Left renal pelvis (tissue), 4 donors: ENCODE measurements around the gene SMTNL2. TPM values are rescaled to one million over a fixed set of nuclear protein-coding genes. Genes with fewer than 3 reads are reported as not detected.
"Not testable (repeated sequence)": the region's sequence is repeated elsewhere in the genome, so short reads cannot be mapped to it uniquely, and the experiment has no call there.

ENCODE experiments used
- DNase-seq, 4 donors: peaks; one replicate each; pipeline ENCODE4 v3.0.0-alpha.2; 2013; ENCODE audit warnings: low read depth in 4 of 4, low spot score in 3 of 4
- polyA plus RNA-seq, 4 donors: library from polyadenylated mRNA; unstranded; fragments of 120-200 nt; gene quantifications; one replicate each; pipeline ENCODE4 v1.2.1, GENCODE V29; 2013; ENCODE audit not compliant: insufficient read length in 4 of 4

Gene SMTNL2
- polyA plus RNA-seq, 4 donors, result 1.7 to 67.3 (median 52.0) TPM

DNA sequence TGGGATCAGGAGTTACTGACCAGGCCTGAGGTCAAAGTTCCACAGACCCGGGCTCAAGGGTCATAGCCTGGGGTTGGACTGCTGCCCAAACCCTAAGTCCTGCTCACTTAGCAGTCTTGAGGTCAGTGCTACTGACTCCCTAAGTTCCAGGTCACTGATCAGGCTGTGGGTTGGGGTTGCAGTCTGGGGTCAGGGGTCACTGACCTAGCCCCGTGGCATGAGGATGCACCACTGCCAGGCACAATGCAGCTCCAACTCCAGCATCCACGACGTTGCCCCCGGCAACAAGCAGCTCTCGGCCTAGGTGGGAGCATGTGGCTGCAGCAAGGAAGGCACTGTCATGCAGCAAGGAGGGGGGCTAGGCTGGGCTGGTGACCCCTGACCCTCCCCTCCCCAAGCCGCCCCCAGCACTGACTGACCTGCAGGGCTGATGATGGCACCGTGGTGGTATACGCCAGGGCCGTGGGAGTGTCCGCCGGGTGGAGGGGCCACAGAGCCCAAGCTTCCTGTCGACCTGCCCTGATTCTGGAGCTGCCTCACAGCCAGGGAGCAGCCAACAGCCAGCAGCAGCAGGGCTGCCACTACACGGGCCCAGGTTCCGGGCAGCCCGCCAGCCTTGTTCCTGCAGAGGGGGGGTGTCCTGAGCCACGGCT is 25.1 kb upstream of the SMTNL2 start:
- DNase-seq, result no peak

DNA sequence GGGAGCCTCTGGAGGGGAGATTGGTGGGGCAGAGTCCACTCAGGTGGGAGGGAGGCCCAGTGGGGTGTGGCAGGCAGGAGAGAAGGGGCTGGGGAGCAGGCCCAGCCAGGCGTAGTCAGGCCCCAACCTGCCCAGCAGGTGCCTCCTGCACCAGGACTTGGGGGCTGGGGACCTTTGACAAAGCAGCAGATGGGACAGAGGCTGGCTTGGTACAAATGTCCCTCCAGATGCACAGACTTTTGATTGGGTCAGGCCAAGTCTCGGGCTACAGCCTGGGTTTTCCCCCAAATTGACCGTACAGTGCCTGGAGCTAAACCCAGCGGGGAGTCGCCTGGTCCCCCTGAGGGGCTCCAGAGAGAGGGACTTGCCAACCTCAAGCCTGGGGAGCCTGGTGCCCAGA is 24.4 kb upstream of the SMTNL2 start:
- DNase-seq, result no peak

DNA sequence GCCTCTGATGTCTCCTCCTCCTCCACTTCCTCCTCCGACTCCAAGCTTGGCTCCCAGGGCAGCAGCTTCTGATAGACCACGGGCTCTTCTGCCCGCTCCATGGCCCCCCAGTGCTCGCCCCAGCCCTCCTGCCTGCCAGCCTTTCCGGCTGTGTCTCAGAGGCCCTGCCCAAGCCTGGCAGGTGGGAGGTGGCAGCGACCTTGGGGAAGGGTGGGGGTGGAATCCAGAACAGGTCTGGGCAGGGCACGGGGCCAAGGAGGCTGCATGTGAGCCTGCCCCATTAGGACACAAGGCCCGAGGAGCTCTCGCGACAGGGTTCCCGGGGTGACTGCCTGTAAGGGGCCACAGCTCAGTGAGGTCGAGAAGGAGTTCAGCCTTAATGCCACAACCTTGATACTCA is 23.9 kb upstream of the SMTNL2 start, which contains the start of gene GGT6:
TSS of gene GGT6 (minus strand) at position 157 of the 400 bp plus-strand sequence. CDS start at position 101, 56 bp downstream.
- no peak for DNase-seq

GRCh38 chr17:4560837-4561256 is 23.5 kb upstream of the SMTNL2 start:
- no peak for DNase-seq

DNA sequence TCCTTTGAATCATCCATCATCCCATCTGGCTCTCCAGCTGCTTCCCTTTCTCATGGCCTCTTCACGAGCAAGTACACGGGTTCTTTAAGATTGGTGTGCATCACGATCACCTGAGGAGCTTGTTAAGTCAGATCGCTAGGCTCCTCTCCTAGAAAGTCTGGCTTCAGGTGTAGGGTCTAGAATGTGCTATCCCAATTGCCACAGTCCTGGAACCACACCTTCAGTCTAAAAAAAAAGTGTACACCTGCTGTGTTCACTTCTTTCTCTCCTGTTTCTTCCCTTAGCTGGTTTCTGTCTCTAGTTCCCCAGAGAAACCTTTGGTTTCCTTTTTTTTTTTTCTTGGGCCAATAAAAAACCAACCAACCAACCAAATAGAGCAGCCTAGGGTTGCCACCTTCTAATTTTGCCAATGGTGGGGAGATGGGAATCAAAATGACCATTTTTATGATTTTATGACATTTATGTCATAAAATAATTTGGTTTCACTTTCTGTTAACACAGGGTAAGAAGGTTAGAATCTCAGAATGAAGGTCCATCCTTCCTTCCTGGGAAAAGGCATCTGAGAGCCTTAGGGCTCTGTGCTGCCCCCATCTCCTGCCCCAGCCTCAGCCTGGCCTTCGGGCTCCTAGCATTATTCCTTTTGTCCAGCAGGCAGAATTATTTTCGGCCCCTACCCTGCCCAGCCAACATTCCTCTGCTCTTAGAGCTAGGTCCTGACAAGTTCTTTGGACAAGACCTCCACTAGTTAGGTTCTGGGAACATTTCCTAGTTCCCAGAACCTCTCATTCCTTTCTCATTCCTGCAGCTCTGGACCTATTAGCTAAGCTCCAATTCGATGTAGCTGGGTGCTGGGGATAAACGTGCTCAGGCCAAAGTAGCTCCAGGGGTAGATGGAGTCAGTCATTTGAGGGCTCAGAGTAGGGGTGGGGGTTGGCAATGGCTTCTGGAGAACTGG is 22.0 kb upstream of the SMTNL2 start:
- DNase-seq, result no peak

DNA sequence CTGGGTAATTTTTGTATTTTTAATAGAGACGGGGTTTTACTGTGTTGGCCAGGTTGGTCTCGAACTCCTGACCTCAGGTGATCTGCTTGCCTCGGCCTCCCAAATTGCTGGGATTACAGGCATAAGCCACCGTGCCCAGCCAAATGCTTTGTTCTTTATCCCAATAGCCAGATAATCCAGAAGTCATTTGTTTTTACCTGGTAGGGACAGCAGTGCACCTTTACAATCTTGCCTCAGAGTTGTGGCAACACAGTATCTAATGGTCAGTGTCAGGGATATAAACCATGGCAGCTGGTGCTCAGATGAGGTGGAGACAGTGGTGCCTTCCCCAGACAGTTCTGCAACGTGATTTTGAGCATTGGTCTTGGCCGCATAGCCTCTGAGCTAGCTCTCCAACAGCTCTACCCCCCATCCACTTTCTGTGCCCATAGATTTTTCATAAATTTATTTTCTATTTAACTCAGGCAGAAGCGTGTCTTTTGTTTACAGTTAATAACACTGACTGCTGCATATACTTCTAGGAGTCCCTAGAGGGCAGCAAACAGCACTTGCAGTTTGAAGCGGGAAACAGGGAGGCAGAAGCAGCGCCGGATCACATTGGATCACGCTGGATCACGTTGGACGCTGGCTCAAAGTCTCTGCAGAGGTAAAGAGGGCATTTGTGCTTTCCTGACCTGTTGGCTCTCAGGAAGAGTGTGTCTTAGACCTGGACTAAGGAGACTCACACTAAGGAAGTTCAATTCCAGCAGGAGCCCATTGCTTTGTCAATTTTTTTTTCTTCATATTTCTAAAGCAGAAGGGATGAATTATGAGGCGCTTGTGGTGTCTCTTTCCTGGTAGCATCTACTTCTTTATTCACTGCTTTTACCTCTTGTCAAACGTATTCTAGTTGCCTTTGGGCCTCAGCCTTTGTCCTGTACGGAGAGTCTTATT is 18.9 kb upstream of the SMTNL2 start:
- no peak for DNase-seq

GRCh38 chr17:4566785-4567184 is 17.5 kb upstream of the SMTNL2 start:
- DNase-seq, result peak in 1 of 4 donors; percentile 64

DNA sequence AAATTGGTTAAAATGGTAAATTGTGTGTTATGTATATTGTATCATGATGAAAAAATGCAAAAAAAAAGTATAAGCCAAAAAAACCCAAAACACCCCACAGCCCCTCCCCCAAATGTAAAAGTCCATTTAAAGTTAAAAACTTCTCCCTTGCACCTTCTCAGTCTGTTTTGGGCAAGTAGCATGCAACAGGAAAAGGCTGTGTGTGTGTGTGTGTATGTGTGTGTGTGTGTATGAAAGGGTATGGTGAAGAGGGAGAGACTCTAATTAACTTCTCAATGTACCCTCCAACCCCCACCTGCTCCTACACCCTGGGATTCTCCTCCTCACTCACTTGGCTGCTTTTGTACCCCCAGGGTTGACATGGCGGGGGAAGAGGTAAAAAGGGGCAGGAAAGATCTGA is 14.7 kb upstream of the SMTNL2 start:
- DNase-seq, result no peak

- DNase-seq, result no peak
Measured at GRCh38 chr17:4572131-4572530, 12.2 kb upstream of the SMTNL2 start.

- DNase-seq, result no peak
Measured at GRCh38 chr17:4573115-4573514, 11.2 kb upstream of the SMTNL2 start.

DNA sequence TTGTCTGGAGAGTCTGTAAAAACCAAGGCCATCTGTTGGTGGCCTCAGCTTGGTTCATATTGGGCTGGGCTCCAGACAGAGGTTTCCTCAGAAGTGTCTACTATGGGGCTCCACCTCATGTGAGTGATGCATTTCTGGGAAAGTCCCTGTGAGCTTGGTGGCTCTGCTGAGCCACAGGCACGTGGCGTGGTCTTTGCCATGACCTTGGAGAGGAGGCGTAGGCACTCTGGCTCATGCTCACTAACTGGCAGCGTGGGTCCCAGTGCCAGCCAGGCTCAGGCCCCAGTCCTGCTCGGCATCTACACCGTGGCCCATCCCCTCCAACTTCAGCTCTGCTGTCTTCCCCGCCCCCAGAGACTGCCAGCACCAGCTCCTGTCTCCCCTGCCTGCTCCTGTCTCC is 10.7 kb upstream of the SMTNL2 start:
- DNase-seq, result no peak

DNA sequence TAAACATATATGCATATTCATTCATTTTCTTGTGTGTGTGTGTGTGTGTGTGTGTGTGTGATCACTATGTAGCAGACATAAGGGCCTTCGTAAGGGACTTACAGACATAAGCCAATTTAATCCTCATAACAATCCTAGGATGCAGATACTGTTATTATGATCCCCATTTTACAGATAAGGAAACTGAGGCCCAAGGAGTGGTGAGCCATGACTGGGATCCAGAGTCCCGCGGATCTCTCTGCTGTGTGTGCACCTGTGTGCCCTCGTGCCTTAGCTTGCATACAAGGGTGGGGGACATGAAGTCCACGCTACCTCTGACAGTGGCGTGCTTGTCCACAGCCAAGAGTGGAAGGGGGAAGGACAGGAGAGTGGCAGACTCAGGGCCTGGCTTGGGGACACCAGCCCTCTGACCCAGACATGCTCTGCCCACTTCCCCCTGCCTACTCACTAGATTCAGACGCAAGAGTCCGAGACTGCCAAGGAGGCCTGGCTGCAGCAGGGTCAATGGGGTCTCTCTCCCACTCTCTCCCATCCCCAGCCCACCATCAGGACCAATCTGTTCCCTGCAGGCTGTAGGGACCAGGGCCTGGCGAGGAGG is 9.8 kb upstream of the SMTNL2 start:
- no peak for DNase-seq

DNA sequence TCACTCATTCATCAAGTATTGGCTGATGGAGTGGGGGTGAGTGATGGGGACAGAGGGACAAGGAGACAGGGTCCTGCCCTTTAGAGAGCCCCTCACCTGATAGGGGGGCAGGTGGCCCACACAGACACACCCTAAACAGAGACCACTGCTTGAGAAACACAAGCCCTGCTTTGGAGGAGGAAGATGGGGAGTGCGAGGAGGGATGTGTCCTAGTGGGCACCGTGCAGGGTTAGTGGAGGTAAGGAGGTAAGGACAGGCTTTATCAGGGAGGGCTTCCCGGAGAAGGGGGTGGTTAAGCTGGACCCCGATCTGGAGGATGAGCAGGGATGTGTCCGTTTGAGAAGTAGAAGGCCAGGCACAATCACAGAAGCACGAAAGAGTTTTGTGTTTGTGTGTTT is 8.2 kb upstream of the SMTNL2 start:
- no peak for DNase-seq

GRCh38 chr17:4576729-4577322 is 7.5 kb upstream of the SMTNL2 start:
- no peak for DNase-seq

DNA sequence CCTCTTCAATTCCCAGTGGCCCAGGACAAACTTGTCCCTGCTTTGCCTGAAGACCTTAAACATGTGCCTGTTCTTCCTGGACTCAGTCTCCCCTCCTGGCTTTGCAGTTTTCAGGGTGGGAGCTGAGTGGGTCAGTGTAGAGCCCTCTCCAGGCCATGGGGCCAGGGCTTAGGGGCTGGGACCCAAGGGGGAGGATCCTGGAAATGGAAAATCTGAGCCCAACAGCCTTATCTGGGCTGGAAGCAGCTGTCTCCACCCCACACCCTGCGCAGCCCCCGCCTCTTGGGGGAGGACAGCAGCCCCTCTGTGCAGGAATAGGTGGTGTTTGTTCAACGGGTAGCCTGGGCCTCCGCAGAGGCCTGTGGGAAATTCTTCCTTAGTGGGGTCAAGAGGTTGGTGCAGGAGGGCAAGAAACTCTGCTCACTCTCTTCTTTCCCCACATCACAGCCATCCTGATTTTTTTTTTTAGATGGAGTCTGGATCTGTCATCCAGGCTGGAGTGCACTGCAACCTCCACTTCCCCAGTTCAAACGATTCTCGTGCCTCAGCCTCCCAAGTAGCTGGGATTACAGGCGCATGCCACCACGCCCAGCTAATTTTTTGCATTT is 6.8 kb upstream of the SMTNL2 start:
- DNase-seq, result no peak

- not testable (repeated sequence) for DNase-seq
Measured at GRCh38 chr17:4578349-4578748, 6.0 kb upstream of the SMTNL2 start.

- DNase-seq, result no peak
Measured at GRCh38 chr17:4579678-4580077, 4.7 kb upstream of the SMTNL2 start.

GRCh38 chr17:4580291-4580690 is 4.0 kb upstream of the SMTNL2 start:
- no peak for DNase-seq

GRCh38 chr17:4582101-4582501 is 2.2 kb upstream of the SMTNL2 start:
- no peak for DNase-seq

- no peak for DNase-seq
Measured at GRCh38 chr17:4582691-4583090, 1.6 kb upstream of the SMTNL2 start.
